K562 treated with DMSO at 1 percent for 12 hours (cell line): ENCODE measurements around the gene TTC16. TPM values are rescaled to one million over a fixed set of nuclear protein-coding genes. Genes with fewer than 3 reads are reported as not detected.

Experiments used
- total RNA-seq: library from RNA; unstranded; fragments of 300-600 nt; gene quantifications from 2 replicates; pipeline ENCODE4 v1.2.3, GENCODE V29; 2022; ENCODE audit not compliant: insufficient read depth

TTC16 gene
- total RNA-seq, result not detected in 2 replicates

GRCh38 chr9:127715470-127716337, at the start of gene TTC16, which contains the start of gene PTRH1:
TTC16 (plus strand) TSS chr9:127716079; CDS start chr9:127716146, 67 bp downstream.
PTRH1 (minus strand) TSS chr9:127715663; CDS start chr9:127715639, 24 bp downstream.

GRCh38 chr9:127706836-127707241, 9.0 kb upstream of the TTC16 start, which contains the start of gene CFAP157:
CFAP157 (plus strand) TSS chr9:127706988; CDS start chr9:127707032, 44 bp downstream.

GRCh38 chr9:127734747-127735529, 19.1 kb downstream of the TTC16 start, which contains the start of gene TOR2A:
TOR2A (minus strand) TSS chr9:127735294; CDS start chr9:127735270, 24 bp downstream.

GRCh38 chr9:127778280-127779135, 62.6 kb downstream of the TTC16 start, which contains the start of gene SH2D3C:
SH2D3C (minus strand) TSS chr9:127778666; CDS start chr9:127778627, 39 bp downstream.

Other genes with a start within 250 kb of the TTC16 start
- 19.6 and 53.3 TPM in 2 replicates for gene STXBP1, start 103.8 kb upstream of the TTC16 start, total RNA-seq
- gene CFAP157, start 9.1 kb upstream of the TTC16 start, total RNA-seq, result 0.38 and 0.65 TPM in 2 replicates
- gene PTRH1, start 416 bp upstream of the TTC16 start, total RNA-seq, result 14.3 and 14.9 TPM in 2 replicates
- gene TOR2A, start 19.2 kb downstream of the TTC16 start, total RNA-seq, result 95.6 and 97.0 TPM in 2 replicates
- gene SH2D3C, start 62.6 kb downstream of the TTC16 start, total RNA-seq, result 1.6 and 3.8 TPM in 2 replicates
- 49.1 and 83.0 TPM in 2 replicates for gene CDK9, start 70.0 kb downstream of the TTC16 start, total RNA-seq
- gene FPGS, start 86.8 kb downstream of the TTC16 start, total RNA-seq, result 37.2 and 37.4 TPM in 2 replicates
- gene ENG, start 138.6 kb downstream of the TTC16 start, total RNA-seq, result 0.85 and 1.2 TPM in 2 replicates
- 59.2 and 98.4 TPM in 2 replicates for gene AK1, start 161.6 kb downstream of the TTC16 start, total RNA-seq
- 14.6 and 15.2 TPM in 2 replicates for gene ST6GALNAC6, start 183.5 kb downstream of the TTC16 start, total RNA-seq
- gene ST6GALNAC4, start 201.0 kb downstream of the TTC16 start, total RNA-seq, result 32.4 and 36.8 TPM in 2 replicates
- 2.6 and 3.0 TPM in 2 replicates for gene PIP5KL1, start 214.7 kb downstream of the TTC16 start, total RNA-seq
- gene DPM2, start 221.8 kb downstream of the TTC16 start, total RNA-seq, result 60.5 and 61.1 TPM in 2 replicates